ENCODE results near the gene CDK5RAP1. TPM values are rescaled to one million over a fixed set of nuclear protein-coding genes. Genes with fewer than 3 reads are reported as not detected.

Gene CDK5RAP1
- total and polyA plus RNA-seq, 2 donors (not counting 3 experiments of a cell fraction or from before 2014, with no cell fraction given), result 30.8 to 36.5 TPM

DNA sequence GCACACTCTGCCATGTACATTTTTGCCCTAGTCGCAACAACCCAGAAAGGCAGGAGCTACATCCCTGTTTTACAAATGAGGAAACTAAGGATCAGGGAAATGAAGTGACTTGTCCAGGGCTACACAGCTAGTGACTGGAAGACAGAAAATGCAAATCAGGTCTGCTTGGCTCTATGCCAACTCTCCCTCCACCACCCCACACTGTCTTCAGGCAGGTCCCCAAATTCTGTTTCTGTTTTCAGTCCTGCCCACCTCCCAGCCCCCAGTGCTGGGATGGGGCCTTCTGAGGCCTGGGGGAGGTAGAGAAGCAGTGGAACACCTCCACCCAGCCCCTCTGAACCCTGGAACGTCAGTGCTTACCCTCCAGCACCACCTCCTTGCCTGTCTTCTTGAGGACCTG lies 37.2 kb upstream of the CDK5RAP1 start:
- no peak for TF ChIP-seq MYC (IDR thresholded peaks at IDR 0.05; ENCODE audit: low read depth, low read length)
- TF ChIP-seq EZH2 (IDR thresholded peaks at IDR 0.05; ENCODE audit: borderline replicate concordance, low read depth, low read length, severe bottlenecking), result no peak
- TF ChIP-seq MAX (IDR thresholded peaks at IDR 0.05; ENCODE audit: insufficient read depth, insufficient read length), result no peak
- Histone ChIP-seq H3K79me2 (ENCODE audit: control insufficient read depth, insufficient read depth, low read length) (no peaks in the 10 kb centered on the region), H3K27ac (ENCODE audit: insufficient read depth, low read depth, low read length) (no peak overlapping the region), H3K27me3 (ENCODE audit: control insufficient read depth in 2 of 2, insufficient read depth in 2 of 2, low read length in 2 of 2) (no peaks in the 10 kb centered on the region), H4K20me1 (replicated peaks; ENCODE audit: control insufficient read depth, extremely low read depth, insufficient read depth, low read length) (no peaks in the 10 kb centered on the region), H3K4me2 (ENCODE audit: insufficient read depth, low read length) (no peak overlapping the region), H3K4me3 (replicated peaks in 1 of 3; ENCODE audit: insufficient read depth in 1 of 3, low read depth in 1 of 3, low read length in 3 of 3) (no peak overlapping the region), H3K36me3 (ENCODE audit: control insufficient read depth in 2 of 2, extremely low read depth in 1 of 2, insufficient read depth in 2 of 2, low read length in 2 of 2) (no peaks in the 10 kb centered on the region), H3K9ac (replicated peaks; ENCODE audit: extremely low read depth, insufficient read depth, low read length) (no peak overlapping the region), H3K9me1 (replicated peaks; ENCODE audit: control insufficient read depth, extremely low read depth, insufficient read depth, low read length) (no peaks in the 10 kb centered on the region), H2AFZ (ENCODE audit: low read depth, low read length) (no peak overlapping the region), H3K4me1 (ENCODE audit: control insufficient read depth, extremely low read depth, insufficient read depth, low read length) (peaks cover 3% of the 10 kb centered on the region), H3K9me3 (replicated peaks; ENCODE audit: control insufficient read depth, insufficient read depth, low read length) (no peaks in the 10 kb centered on the region)
- DNase-seq (ENCODE audit: low read depth, low spot score) (no peak), FAIRE-seq (no peak)
- ChIA-PET POLR2A (no interaction called here), CTCF (interaction anchor here (1.0 kb wide), 1 partner anchor 215 kb away, joined by 3 read pairs; no protein-coding TSS in a partner anchor)
- no TSS peak for BruUV-seq (replicated peaks)
- intact Hi-C loops (cut with micrococcal nuclease), result no loop called here
- dilution Hi-C loops (cut with MboI; ENCODE audit: extremely low pct_ligation_motif_present, low sequenced_read_pairs), result no loop called here

DNA sequence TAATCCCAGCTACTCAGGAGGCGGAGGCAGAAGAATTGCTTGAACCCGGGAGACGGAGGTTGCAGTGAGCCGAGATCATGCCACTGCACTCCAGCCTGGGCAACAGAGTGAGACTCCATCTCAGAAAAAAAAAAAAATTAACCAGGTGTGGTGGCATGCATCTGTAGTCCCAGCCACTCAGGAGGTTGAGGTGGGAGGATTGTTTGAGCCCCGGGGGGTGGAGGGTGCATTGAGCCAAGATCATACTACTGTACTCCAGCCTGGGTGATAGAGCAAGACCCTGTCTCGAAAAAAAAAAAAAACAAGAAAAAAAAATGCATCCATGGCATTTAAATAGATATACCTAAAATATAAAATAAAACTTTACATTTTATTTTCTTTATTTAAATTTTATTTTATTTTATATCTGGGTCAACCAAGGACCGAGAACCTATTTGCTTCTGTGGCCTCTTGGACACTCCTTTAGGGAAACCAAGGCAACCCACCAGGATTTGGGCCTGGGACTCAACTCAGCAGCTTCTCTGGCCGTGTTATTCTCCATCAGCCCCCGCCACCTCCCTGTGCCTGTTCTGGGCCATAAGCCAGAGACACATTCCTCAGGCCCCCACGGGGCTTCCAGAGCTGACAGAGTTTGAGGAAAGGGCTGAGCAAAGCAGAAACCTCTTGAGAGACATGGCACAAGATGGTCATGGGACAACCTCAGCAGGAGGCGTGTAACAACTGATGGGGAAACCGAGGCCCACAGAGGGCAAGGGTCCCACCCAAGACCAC lies 36.0 kb upstream of the CDK5RAP1 start:
- H3K27me3 ChIP-seq (ENCODE audit: control insufficient read depth in 2 of 2, insufficient read depth in 2 of 2, low read length in 2 of 2), result no peaks in the 10 kb centered on the region
- intact Hi-C loops (cut with micrococcal nuclease) (no loop called here), dilution Hi-C loops (cut with MboI; ENCODE audit: extremely low pct_ligation_motif_present, low sequenced_read_pairs) (no loop called here)
- H3K4me1 ChIP-seq (ENCODE audit: control insufficient read depth, extremely low read depth, insufficient read depth, low read length), result no peaks in the 10 kb centered on the region
- ChIA-PET CTCF (no interaction called here), POLR2A (no interaction called here)
- TF ChIP-seq POLR2A (IDR thresholded peaks at IDR 0.05; ENCODE audit: low read depth, low read length), result no peak
- no peak for TF ChIP-seq MAX (IDR thresholded peaks at IDR 0.05; ENCODE audit: insufficient read depth, insufficient read length)
- TF ChIP-seq JUN (IDR thresholded peaks at IDR 0.05; ENCODE audit: borderline replicate concordance, insufficient read depth, insufficient read length, low read depth), result no peak
- TF ChIP-seq, protein P1, sequence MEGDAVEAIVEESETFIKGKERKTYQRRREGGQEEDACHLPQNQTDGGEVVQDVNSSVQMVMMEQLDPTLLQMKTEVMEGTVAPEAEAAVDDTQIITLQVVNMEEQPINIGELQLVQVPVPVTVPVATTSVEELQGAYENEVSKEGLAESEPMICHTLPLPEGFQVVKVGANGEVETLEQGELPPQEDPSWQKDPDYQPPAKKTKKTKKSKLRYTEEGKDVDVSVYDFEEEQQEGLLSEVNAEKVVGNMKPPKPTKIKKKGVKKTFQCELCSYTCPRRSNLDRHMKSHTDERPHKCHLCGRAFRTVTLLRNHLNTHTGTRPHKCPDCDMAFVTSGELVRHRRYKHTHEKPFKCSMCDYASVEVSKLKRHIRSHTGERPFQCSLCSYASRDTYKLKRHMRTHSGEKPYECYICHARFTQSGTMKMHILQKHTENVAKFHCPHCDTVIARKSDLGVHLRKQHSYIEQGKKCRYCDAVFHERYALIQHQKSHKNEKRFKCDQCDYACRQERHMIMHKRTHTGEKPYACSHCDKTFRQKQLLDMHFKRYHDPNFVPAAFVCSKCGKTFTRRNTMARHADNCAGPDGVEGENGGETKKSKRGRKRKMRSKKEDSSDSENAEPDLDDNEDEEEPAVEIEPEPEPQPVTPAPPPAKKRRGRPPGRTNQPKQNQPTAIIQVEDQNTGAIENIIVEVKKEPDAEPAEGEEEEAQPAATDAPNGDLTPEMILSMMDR (IDR thresholded peaks at IDR 0.05; ENCODE audit: extremely low read depth in 1 of 2, insufficient read depth in 1 of 2, low read depth in 1 of 2, low read length in 2 of 2), result no peak
- TF ChIP-seq MYC (IDR thresholded peaks at IDR 0.05; ENCODE audit: low read depth, low read length), result no peak
- TF ChIP-seq FOS (IDR thresholded peaks at IDR 0.05; ENCODE audit: borderline replicate concordance, insufficient read depth, low read length), result no peak
- TF ChIP-seq EZH2 (IDR thresholded peaks at IDR 0.05; ENCODE audit: borderline replicate concordance, low read depth, low read length, severe bottlenecking), result no peak
- TF ChIP-seq POLR2AphosphoS5 (IDR thresholded peaks at IDR 0.05; ENCODE audit: insufficient read depth, low read depth, low read length), result no peak
- H3K4me2 ChIP-seq (ENCODE audit: insufficient read depth, low read length), result no peak overlapping the region
- BruUV-seq (replicated peaks), result no TSS peak
- no peaks in the 10 kb centered on the region for H3K79me2 ChIP-seq (ENCODE audit: control insufficient read depth, insufficient read depth, low read length)
- no peaks in the 10 kb centered on the region for H4K20me1 ChIP-seq (replicated peaks; ENCODE audit: control insufficient read depth, extremely low read depth, insufficient read depth, low read length)
- no peaks in the 10 kb centered on the region for H3K36me3 ChIP-seq (ENCODE audit: control insufficient read depth in 2 of 2, extremely low read depth in 1 of 2, insufficient read depth in 2 of 2, low read length in 2 of 2)
- DNase-seq (ENCODE audit: low read depth, low spot score) (no peak), FAIRE-seq (no peak)
- no peaks in the 10 kb centered on the region for H3K9me3 ChIP-seq (replicated peaks; ENCODE audit: control insufficient read depth, insufficient read depth, low read length)
- no peaks in the 10 kb centered on the region for H3K9me1 ChIP-seq (replicated peaks; ENCODE audit: control insufficient read depth, extremely low read depth, insufficient read depth, low read length)
- H3K27ac ChIP-seq (ENCODE audit: insufficient read depth, low read depth, low read length), result no peak overlapping the region
- no peak overlapping the region for H3K9ac ChIP-seq (replicated peaks; ENCODE audit: extremely low read depth, insufficient read depth, low read length)
- H2AFZ ChIP-seq (ENCODE audit: low read depth, low read length), result no peak overlapping the region
- no peak overlapping the region for H3K4me3 ChIP-seq (replicated peaks in 1 of 3; ENCODE audit: insufficient read depth in 1 of 3, low read depth in 1 of 3, low read length in 3 of 3)

Measured in endothelial cell of umbilical vein (primary cell).